Lung (tissue), 12 donors: ENCODE data around the gene PALS2. TPM values are rescaled to one million over a fixed set of nuclear protein-coding genes. Genes with fewer than 3 reads are reported as not detected.

Source experiments
- ATAC-seq: fragments of 200-7000 bp; cut with Tn5 transposase; one replicate; pipeline ENCODE4 v1.9.1; 2020; ENCODE audit warnings: moderate number of reproducible peaks; ENCODE audit not compliant: insufficient read depth, low FRiP score
- DNase-seq, 3 donors: peaks; one replicate each; pipeline ENCODE4 v3.0.0-alpha.2; 2013 to 2017
- H3K27ac ChIP-seq, 2 donors: one replicate each; pipeline ENCODE4 v1.5.1; 2013; ENCODE audit warnings: mild to moderate bottlenecking in 2 of 2, moderate library complexity in 2 of 2, control low read depth in 1 of 2, inconsistent platforms in 1 of 2, low read depth in 1 of 2, low read length in 1 of 2
- H3K27me3 ChIP-seq, 3 donors: one replicate each; pipeline ENCODE4 v1.5.1; 2013; ENCODE audit warnings: low read length in 2 of 3; ENCODE audit not compliant: control insufficient read depth in 3 of 3, insufficient read depth in 3 of 3
- H3K36me3 ChIP-seq, 4 donors: one replicate each; pipeline ENCODE4 v1.5.1; 2013; ENCODE audit warnings: low read length in 4 of 4, mild to moderate bottlenecking in 1 of 4, moderate library complexity in 1 of 4; ENCODE audit not compliant: control insufficient read depth in 4 of 4, insufficient read depth in 4 of 4
- H3K4me1 ChIP-seq, 5 donors: one replicate each; pipeline ENCODE4 v1.5.1; 2013; ENCODE audit warnings: low read length in 5 of 5, mild to moderate bottlenecking in 2 of 5, moderate library complexity in 1 of 5; ENCODE audit not compliant: control insufficient read depth in 5 of 5, insufficient read depth in 5 of 5
- H3K4me3 ChIP-seq: one replicate; pipeline ENCODE4 v1.5.1; 2013; ENCODE audit warnings: mild to moderate bottlenecking, control low read depth, moderate library complexity
- H3K9ac ChIP-seq, 2 donors: one replicate each; pipeline ENCODE4 v1.5.1; 2013; ENCODE audit warnings: low read length in 2 of 2, control low read depth in 1 of 2; ENCODE audit not compliant: insufficient read depth in 1 of 2
- H3K9me3 ChIP-seq, 4 donors: one replicate each; pipeline ENCODE4 v1.5.1; 2013; ENCODE audit warnings: low read length in 3 of 4, mild to moderate bottlenecking in 1 of 4, moderate library complexity in 1 of 4; ENCODE audit not compliant: control insufficient read depth in 4 of 4, insufficient read depth in 3 of 4
- CTCF ChIP-seq: IDR thresholded peaks from 2 replicates; pipeline ENCODE4 v1.5.1; 2012; ENCODE audit warnings: mild to moderate bottlenecking; ENCODE audit errors: control extremely low read depth, extremely low read depth
- WGBS, 2 donors: extraction: QIAGEN DNeasy Blood & Tissue Kit; methylation state at CpG; one replicate each; pipeline ENCODE4 v1.1.7; 2013; 5-methylcytosine and 5-hydroxymethylcytosine counted together
- polyA plus RNA-seq, 2 donors: library from polyadenylated mRNA; stranded (reverse); fragments of 200-250 nt; gene quantifications; one replicate each; pipeline ENCODE4 v1.2.1, GENCODE V29; 2013
- total RNA-seq, 2 donors: library from RNA; depleted of rRNA in 1 of 2; stranded (reverse); fragments of >200 nt in 1 of 2; gene quantifications; one replicate each; pipeline ENCODE4 v1.2.1, GENCODE V29; 2014 to 2021
- donor health status: control.
- donor health status: control.
- donor health status: Bipolar disorder and iron deficiency.
- donor health status: healthy.
- donor health status: DM: yes; HTN: yes; CAD: no.

The PALS2 gene
- total and polyA plus RNA-seq, 4 donors, result 2.4 to 23.0 (median 5.0) TPM

DNA sequence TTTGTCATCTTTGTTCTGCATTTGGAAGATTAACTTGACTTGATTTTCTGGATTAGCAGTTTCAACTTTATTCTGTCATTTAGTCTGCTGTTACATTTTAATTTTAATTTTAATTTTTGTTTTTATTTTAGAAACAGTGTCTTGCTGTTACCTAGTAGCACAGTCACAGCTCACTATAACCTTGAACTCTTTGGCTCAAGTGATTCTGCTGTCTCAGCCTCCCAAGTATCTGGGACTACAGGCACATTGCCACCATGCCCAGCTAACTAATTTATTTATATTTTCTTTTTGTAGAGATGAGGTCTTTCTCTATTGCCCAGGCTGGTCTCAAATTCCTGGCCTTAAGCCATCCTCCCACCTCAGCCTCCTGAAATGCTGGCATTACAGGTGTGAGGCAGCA lies 35.3 kb downstream of the PALS2 start:
- H3K9me3 ChIP-seq, result no peaks in the 10 kb centered on the region
- H3K4me1 ChIP-seq, result no peaks in the 10 kb centered on the region
- TF ChIP-seq CTCF, result no peak
- H3K27me3 ChIP-seq, result no peaks in the 10 kb centered on the region
- DNase-seq (no peak), ATAC-seq (no peak)
- H3K9ac ChIP-seq, result no peak overlapping the region
- no peak overlapping the region for H3K4me3 ChIP-seq
- no peak overlapping the region for H3K27ac ChIP-seq
- H3K36me3 ChIP-seq, result no peaks in the 10 kb centered on the region

DNA sequence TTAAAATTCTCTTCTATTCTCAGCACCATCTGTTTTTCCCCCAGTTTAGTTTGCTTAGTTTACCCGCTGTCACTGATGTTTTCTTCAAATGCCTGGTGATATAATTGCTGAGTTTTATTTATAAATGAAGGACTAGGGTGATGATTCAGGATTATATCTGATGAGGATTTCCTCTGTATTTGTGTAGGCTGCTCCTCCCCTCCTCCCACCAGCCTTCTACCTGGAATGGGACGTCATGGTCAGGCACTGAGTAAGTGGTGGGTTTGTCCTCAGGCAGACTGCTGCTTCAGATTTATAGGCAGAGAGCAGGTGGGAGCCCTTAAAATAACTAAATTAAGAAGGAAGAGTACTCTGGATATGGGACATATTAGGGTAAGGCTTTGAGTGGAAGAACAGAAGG lies 35.8 kb downstream of the PALS2 start:
- Histone ChIP-seq H3K36me3 (no peaks in the 10 kb centered on the region), H3K4me3 (no peak overlapping the region), H3K9me3 (no peaks in the 10 kb centered on the region), H3K27ac (no peak overlapping the region), H3K27me3 (no peaks in the 10 kb centered on the region), H3K9ac (no peak overlapping the region), H3K4me1 (no peaks in the 10 kb centered on the region)
- 67 to 77% methylated on average over 2 of the region's 2 CpGs for WGBS, 2 donors
- ATAC-seq, result no peak
- DNase-seq, result no peak
- no peak for TF ChIP-seq CTCF

DNA sequence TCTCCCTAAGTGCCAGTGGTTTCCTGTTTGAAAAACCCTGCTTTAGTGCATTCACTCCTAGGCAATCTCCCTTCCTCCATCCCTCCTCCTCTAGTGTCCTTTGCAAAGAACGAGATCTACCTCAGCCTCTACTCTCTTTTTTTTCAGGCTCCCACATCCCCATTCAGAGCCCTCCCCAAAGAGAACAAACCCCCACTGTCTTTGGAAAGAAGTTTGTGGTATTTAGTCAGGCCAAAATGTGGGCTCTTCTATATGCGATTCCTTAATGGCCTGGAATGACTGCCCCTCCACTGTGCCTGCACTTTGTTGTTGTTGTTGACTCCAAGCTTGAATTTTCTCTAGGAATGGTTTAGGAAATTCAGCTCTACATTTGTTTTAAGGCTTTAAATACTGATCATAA lies 36.3 kb downstream of the PALS2 start:
- Histone ChIP-seq H3K36me3 (no peaks in the 10 kb centered on the region), H3K4me1 (no peaks in the 10 kb centered on the region), H3K27me3 (no peaks in the 10 kb centered on the region), H3K4me3 (no peak overlapping the region), H3K9ac (no peak overlapping the region), H3K27ac (no peak overlapping the region), H3K9me3 (no peaks in the 10 kb centered on the region)
- 65 to 72% methylated on average over 2 of the region's 2 CpGs for WGBS, 2 donors
- no peak for TF ChIP-seq CTCF
- DNase-seq (no peak), ATAC-seq (no peak)

DNA sequence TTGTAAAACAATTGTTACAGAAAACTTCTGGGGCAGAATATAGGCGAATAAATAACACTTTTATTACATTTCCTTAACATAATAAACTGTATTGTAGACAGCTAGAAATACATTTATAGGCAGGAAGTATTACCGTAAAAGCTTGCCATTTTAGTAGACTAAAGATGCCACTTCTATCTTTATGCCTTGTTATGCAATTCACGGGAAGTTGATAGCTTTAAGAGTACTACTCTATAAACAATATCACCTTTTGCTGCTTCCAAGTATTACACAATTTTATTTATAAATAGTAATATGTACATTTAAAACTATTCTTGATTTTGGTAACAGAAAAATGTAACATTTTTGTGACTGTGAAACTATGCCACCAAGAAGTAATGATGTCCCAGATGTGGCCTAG lies 37.9 kb downstream of the PALS2 start:
- no peak overlapping the region for H3K4me3 ChIP-seq
- H3K9ac ChIP-seq, result no peak overlapping the region
- DNase-seq (no peak), ATAC-seq (no peak)
- no peaks in the 10 kb centered on the region for H3K9me3 ChIP-seq
- TF ChIP-seq CTCF, result no peak
- no peaks in the 10 kb centered on the region for H3K4me1 ChIP-seq
- H3K27ac ChIP-seq, result no peak overlapping the region
- 50 to 53% methylated on average over 3 of the region's 3 CpGs for WGBS, 2 donors
- H3K36me3 ChIP-seq, result no peaks in the 10 kb centered on the region
- no peaks in the 10 kb centered on the region for H3K27me3 ChIP-seq
